ENCODE measurements around the gene CRIP1. TPM values are rescaled to one million over a fixed set of nuclear protein-coding genes. Genes with fewer than 3 reads are reported as not detected.

CRIP1 gene
- polyA plus RNA-seq, 1 donor (not counting 4 experiments of a cell fraction or from before 2014, with no cell fraction given) = 1.7 TPM

- H3K79me2 ChIP-seq (ENCODE audit: control insufficient read depth, insufficient read depth, low read length) = peaks cover 44% of the 10 kb centered on the region
- H3K9me3 ChIP-seq (ENCODE audit: control insufficient read depth, low read depth, low read length) = no peaks in the 10 kb centered on the region
- no peak overlapping the region for H3K4me2 ChIP-seq (ENCODE audit: control insufficient read depth, extremely low read depth, insufficient read depth, low read depth, low read length)
- FAIRE-seq = no peak
- no peak overlapping the region for H3K4me3 ChIP-seq (ENCODE audit: control insufficient read depth in 2 of 3, extremely low read depth in 1 of 3, insufficient read depth in 2 of 3, low read depth in 1 of 3, low read length in 3 of 3)
- H3K27ac ChIP-seq (ENCODE audit: control insufficient read depth, insufficient read depth, low read length) = no peak overlapping the region
- H3K36me3 ChIP-seq (ENCODE audit: control insufficient read depth in 2 of 2, extremely low read depth in 1 of 2, insufficient read depth in 2 of 2, low read length in 2 of 2) = peaks cover 13 to 30% of the 10 kb centered on the region in 2 experiments
- no peaks in the 10 kb centered on the region for H3K9me1 ChIP-seq (ENCODE audit: control insufficient read depth, extremely low read depth, insufficient read depth, low read length)
- DNase-seq (ENCODE audit: low read depth, low spot score) = no peak
- peaks cover 31% of the 10 kb centered on the region for H4K20me1 ChIP-seq (ENCODE audit: control insufficient read depth, extremely low read depth, insufficient read depth, low read length)
- H2AFZ ChIP-seq (ENCODE audit: control insufficient read depth, low read length) = no peak overlapping the region
- TF ChIP-seq EZH2 (IDR thresholded peaks at IDR 0.05; ENCODE audit: low read length) (no peak), CTCF (optimal IDR thresholded peaks at IDR 0.05 in 1 of 3, IDR thresholded peaks at IDR 0.05 in 1 of 3, conservative IDR thresholded peaks at IDR 0.05 in 1 of 3; ENCODE audit: extremely low read depth in 1 of 3, insufficient read depth in 2 of 3, low read length in 3 of 3) (no peak)
- H3K9ac ChIP-seq (ENCODE audit: control insufficient read depth, extremely low read depth, insufficient read depth, low read length) = no peak overlapping the region
- no peaks in the 10 kb centered on the region for H3K4me1 ChIP-seq (ENCODE audit: control insufficient read depth, extremely low read depth, insufficient read depth, low read length)
- H3K27me3 ChIP-seq (ENCODE audit: control insufficient read depth, extremely low read depth, insufficient read depth, low read length) = no peaks in the 10 kb centered on the region
- dilution Hi-C loops (cut with MboI; ENCODE audit: extremely low pct_ligation_motif_present, low sequenced_read_pairs) = no loop called here
These were observed 45.7 kb upstream of the CRIP1 start for GRCh38 chr14:105440992-105441391.

DNA sequence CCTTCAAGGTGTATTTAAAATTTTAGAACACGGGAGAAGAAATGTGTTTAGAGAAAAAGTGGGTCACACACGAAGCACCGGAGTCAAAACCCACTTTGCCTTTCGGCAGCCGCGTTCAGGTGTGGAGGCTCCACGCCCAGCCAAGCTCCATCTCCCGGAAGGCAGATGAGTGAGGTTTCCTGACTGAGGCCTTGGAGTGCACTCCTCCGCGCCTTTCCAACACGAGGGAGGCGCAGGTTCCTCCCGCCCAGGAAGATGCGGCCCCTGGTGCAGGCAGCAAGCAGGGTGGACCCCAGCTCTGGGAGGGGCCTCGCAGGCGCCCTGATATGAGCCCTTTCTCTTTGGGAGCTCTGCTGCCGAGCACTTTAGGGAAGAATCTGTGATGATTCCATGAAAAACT is 44.6 kb upstream of the CRIP1 start:
- TF ChIP-seq EZH2 (IDR thresholded peaks at IDR 0.05; ENCODE audit: low read length) (no peak), CTCF (optimal IDR thresholded peaks at IDR 0.05 in 1 of 3, IDR thresholded peaks at IDR 0.05 in 1 of 3, conservative IDR thresholded peaks at IDR 0.05 in 1 of 3; ENCODE audit: extremely low read depth in 1 of 3, insufficient read depth in 2 of 3, low read length in 3 of 3) (no peak)
- peaks cover 22% of the 10 kb centered on the region for H4K20me1 ChIP-seq (ENCODE audit: control insufficient read depth, extremely low read depth, insufficient read depth, low read length)
- peaks cover 13 to 30% of the 10 kb centered on the region in 2 experiments for H3K36me3 ChIP-seq (ENCODE audit: control insufficient read depth in 2 of 2, extremely low read depth in 1 of 2, insufficient read depth in 2 of 2, low read length in 2 of 2)
- no peaks in the 10 kb centered on the region for H3K27me3 ChIP-seq (ENCODE audit: control insufficient read depth, extremely low read depth, insufficient read depth, low read length)
- peaks cover 42% of the 10 kb centered on the region for H3K79me2 ChIP-seq (ENCODE audit: control insufficient read depth, insufficient read depth, low read length)
- dilution Hi-C loops (cut with MboI; ENCODE audit: extremely low pct_ligation_motif_present, low sequenced_read_pairs) = no loop called here
- H3K4me3 ChIP-seq (ENCODE audit: control insufficient read depth in 2 of 3, extremely low read depth in 1 of 3, insufficient read depth in 2 of 3, low read depth in 1 of 3, low read length in 3 of 3) = no peak overlapping the region
- no peak overlapping the region for H3K4me2 ChIP-seq (ENCODE audit: control insufficient read depth, extremely low read depth, insufficient read depth, low read depth, low read length)
- no peaks in the 10 kb centered on the region for H3K4me1 ChIP-seq (ENCODE audit: control insufficient read depth, extremely low read depth, insufficient read depth, low read length)
- no peaks in the 10 kb centered on the region for H3K9me1 ChIP-seq (ENCODE audit: control insufficient read depth, extremely low read depth, insufficient read depth, low read length)
- H2AFZ ChIP-seq (ENCODE audit: control insufficient read depth, low read length) = no peak overlapping the region
- no peak for DNase-seq (ENCODE audit: low read depth, low spot score)
- H3K9ac ChIP-seq (ENCODE audit: control insufficient read depth, extremely low read depth, insufficient read depth, low read length) = no peak overlapping the region
- H3K27ac ChIP-seq (ENCODE audit: control insufficient read depth, insufficient read depth, low read length) = no peak overlapping the region
- FAIRE-seq = no peak
- no peaks in the 10 kb centered on the region for H3K9me3 ChIP-seq (ENCODE audit: control insufficient read depth, low read depth, low read length)

Measured in keratinocyte (primary cell).